Measurements from ENCODE around the gene SLC30A3.

The SLC30A3 gene, protein sequence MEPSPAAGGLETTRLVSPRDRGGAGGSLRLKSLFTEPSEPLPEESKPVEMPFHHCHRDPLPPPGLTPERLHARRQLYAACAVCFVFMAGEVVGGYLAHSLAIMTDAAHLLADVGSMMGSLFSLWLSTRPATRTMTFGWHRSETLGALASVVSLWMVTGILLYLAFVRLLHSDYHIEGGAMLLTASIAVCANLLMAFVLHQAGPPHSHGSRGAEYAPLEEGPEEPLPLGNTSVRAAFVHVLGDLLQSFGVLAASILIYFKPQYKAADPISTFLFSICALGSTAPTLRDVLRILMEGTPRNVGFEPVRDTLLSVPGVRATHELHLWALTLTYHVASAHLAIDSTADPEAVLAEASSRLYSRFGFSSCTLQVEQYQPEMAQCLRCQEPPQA

DNA sequence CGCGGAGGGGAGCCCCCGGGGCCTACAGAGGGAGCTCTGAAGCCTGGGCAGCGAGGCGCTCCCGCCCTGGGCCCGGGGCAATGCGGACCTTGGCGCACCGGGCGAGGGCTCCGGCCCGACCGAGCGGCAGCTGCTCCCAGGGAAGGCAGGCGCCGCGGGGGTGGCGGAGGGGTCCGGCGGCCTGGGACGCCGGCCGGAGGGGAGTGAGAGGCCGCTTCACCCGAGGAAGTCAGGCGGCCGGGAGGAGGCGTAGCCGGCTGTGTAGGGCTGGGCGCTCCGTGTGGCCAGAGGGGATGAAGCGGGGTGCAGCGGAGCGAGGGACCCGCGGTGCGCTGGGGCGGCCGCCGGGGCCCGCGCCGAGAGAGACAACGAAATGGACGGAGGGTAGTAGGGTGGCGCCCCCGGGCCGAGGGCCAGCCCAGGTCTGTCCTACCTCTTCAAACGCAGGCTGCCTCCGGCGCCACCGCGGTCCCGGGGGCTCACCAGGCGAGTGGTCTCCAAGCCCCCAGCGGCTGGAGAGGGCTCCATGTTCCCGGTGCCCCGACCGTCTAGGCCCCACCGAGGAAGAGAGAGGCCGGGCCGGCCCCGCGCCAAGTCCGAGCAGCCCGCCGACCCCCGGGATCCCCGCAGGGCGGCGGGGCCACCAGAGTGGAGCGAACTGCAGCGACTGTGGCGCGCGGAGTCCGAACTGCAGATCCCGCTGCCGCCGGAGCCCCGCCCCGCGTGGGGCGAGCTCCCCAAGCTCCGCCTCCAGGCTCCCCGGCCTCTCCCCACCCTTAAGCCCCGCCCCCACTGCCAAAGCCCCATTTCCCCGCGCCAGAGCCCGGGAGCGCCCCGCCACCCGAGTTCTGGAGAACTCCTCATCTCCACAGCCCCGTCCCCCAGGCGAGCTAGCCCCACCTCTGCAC is at the start of gene SLC30A3:
Gene SLC30A3, minus strand, starts transcription at position 669 of the 908 bp plus-strand sequence. Its CDS starts 141 bp downstream, at position 528.
- peak; percentile 71 for DNase-seq (ENCODE audit: low spot score)
- H3K27ac ChIP-seq, result no peak within 1 kb of the TSS
- POLR2A ChIA-PET (ENCODE audit: low non-redundant PET), result no interaction called here
- CTCF ChIA-PET, result interaction anchor here (0.7 to 2.0 kb wide), 3 partner anchors 17 to 93 kb away, joined by 3 to 9 read pairs (median 5); no protein-coding TSS in a partner anchor
- TF ChIP-seq, protein P1, sequence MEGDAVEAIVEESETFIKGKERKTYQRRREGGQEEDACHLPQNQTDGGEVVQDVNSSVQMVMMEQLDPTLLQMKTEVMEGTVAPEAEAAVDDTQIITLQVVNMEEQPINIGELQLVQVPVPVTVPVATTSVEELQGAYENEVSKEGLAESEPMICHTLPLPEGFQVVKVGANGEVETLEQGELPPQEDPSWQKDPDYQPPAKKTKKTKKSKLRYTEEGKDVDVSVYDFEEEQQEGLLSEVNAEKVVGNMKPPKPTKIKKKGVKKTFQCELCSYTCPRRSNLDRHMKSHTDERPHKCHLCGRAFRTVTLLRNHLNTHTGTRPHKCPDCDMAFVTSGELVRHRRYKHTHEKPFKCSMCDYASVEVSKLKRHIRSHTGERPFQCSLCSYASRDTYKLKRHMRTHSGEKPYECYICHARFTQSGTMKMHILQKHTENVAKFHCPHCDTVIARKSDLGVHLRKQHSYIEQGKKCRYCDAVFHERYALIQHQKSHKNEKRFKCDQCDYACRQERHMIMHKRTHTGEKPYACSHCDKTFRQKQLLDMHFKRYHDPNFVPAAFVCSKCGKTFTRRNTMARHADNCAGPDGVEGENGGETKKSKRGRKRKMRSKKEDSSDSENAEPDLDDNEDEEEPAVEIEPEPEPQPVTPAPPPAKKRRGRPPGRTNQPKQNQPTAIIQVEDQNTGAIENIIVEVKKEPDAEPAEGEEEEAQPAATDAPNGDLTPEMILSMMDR (conservative IDR thresholded peaks at IDR 0.05; ENCODE audit: low read depth), result no peak

DNA sequence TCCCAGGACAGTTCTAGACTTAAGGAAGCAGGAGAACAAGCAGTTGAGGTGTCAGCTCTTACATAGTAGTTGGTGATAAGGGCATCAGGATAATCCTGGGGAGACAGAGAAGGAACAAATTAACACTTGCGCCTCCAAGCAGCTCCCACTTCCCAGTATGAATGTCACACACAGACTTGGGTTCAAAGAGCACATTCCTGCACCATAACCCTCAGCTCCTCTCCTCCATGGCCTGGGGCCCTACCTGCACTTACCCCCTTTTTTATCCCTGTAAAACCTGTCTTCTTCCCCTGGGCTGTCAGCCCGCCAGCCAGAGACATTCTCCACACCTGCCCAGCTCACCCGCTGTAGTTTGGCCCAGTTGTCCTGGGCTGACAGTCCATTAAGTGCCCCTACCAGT is 49.3 kb upstream of the SLC30A3 start:
- DNase-seq (ENCODE audit: low spot score), result no peak
- CTCF ChIA-PET, result interaction anchor here (0.7 to 1.3 kb wide), 4 partner anchors 9 to 32 kb away, joined by 3 to 5 read pairs (median 4); partner anchors contain the start of gene MPV17
- POLR2A ChIA-PET (ENCODE audit: low non-redundant PET), result no interaction called here
- H3K27ac ChIP-seq, result no peak overlapping the region
- TF ChIP-seq, protein P1 (conservative IDR thresholded peaks at IDR 0.05; ENCODE audit: low read depth), result no peak

DNA sequence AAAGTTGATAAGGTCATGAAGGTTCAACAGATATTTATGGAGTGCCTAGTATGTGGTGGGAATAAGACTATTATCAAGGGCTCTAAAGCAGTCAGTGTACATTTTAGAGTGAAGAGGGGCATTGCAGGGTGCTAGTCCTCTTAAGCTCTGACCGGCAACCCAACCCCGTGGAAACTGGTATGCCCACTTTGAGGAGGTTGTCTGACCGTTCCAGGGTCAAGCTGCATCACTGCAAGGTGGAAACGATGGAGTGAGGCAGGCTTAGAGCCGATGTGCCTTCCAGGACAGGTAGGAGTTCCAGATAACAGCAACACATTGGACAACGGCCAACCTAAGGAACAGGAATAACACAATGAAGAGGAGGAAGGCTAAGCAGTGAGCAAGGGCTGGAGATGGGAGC is 46.8 kb upstream of the SLC30A3 start:
- no peak overlapping the region for H3K27ac ChIP-seq
- ChIA-PET CTCF (no interaction called here), POLR2A (ENCODE audit: low non-redundant PET) (interaction anchor here (0.7 kb wide), 1 partner anchor 111 kb away, joined by 3 read pairs; no protein-coding TSS in a partner anchor)
- TF ChIP-seq, protein P1 (conservative IDR thresholded peaks at IDR 0.05; ENCODE audit: low read depth), result no peak
- DNase-seq (ENCODE audit: low spot score), result no peak

DNA sequence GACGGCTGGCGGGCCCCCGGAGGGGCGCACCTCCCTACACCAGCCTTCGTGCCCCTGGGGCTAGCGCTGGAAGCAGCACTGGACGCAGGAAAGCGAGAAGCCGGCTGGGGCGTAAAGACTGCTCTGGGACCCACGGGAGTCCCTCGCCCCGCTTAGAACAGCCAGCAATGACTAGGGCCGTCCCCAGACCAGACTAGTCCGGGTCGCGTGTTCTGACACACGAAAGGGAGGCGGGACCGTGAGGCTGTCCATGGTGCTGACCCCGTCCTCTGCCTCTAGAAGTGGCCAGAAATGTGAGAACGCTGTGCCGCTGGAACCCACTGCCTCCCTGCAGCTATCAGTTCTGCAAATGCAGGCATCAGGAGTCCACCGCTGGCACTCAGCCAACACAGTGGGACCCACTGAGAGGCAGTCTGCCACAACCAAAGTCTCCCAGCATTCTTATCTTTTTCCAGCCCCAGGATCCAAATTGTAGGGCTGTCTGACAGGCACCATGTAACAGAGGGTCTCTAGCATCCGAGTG is 45.6 kb upstream of the SLC30A3 start, which contains the start of gene UCN:
Gene UCN, minus strand, starts transcription at position 87 of the 523 bp plus-strand sequence. CDS start 550 bp downstream, outside the sequence.
- no peak within 1 kb of the TSS for H3K27ac ChIP-seq
- POLR2A ChIA-PET (ENCODE audit: low non-redundant PET), result interaction anchor here (0.7 kb wide), 1 partner anchor 175 kb away, joined by 3 read pairs; no protein-coding TSS in a partner anchor
- CTCF ChIA-PET, result interaction anchor here (0.6 to 0.8 kb wide), 2 partner anchors 9 to 138 kb away, joined by 4 to 6 read pairs; no protein-coding TSS in a partner anchor
- TF ChIP-seq, protein P1 (conservative IDR thresholded peaks at IDR 0.05; ENCODE audit: low read depth), result no peak
- DNase-seq (ENCODE audit: low spot score), result peak; percentile 38

DNA sequence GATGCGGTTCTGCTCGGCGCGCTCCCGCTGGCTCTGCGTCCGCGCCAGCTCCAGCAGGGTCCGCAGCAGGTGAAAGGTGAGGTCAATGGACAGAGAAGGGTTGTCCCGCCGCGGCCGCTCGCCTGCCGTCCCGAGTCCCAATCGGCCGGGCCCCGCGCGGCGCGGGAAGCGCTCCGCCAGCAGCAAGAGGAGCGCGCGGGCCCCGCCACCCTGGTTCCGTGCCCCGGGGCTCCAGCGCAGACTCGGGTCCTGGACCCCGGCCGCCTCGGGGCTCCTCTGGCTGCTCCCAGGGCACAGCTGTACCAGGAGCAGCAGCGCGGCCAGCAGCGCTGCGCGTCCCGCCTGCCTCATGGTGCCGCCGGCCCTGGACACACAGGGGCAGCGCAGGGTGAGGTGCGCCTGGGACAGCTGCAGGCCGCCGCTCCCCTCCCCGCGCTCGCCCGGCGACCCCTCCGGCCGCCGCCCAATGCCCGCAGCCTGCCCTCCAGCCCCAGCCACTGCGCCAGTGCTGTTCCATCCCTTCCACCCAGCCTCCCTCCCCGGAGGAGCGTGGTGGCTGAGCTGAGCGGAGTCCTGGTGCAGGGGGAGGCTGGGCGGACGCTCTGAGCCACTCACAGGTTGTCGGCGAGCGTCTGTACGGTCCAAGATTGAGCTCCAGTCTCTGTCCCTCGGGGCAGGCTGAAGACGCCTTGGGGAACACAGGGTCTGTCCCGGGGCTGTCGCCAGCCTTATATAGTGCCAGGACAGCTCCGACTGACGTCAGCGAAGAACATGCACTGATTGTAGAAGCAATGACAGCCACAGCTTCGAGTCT is 44.9 kb upstream of the SLC30A3 start:
- POLR2A ChIA-PET (ENCODE audit: low non-redundant PET), result no interaction called here
- TF ChIP-seq, protein P1 (conservative IDR thresholded peaks at IDR 0.05; ENCODE audit: low read depth), result no peak
- no peak overlapping the region for H3K27ac ChIP-seq
- CTCF ChIA-PET, result interaction anchor here (0.8 kb wide), 1 partner anchor 9 kb away, joined by 4 read pairs; no protein-coding TSS in a partner anchor
- DNase-seq (ENCODE audit: low spot score), result no peak
